ENCODE measurements around the gene WRAP73. TPM values are rescaled to one million over a fixed set of nuclear protein-coding genes. Genes with fewer than 3 reads are reported as not detected.

The WRAP73 gene
- polyA plus RNA-seq, 4 donors: 16.2 to 36.9 (median 29.3) TPM

DNA sequence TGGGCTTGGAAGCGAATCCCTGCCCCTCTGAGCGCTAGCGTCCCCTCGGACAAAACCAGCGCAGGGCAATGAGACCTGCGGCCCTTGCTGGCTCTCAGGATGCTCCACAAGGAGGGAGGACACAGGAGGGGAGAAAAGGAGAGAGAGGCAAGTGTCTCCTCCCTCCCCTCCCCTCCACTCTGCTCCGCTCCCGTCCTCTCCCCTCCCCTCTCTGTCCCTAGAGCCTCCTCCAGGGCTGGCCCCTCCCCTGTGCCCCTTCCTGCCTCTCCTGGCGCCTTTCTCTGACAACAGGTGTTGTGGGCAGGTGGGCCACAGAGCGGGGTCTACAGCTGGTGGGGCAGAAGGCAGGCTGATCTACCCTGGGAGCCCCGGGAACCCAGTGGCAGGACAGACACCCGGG is 37.6 kb upstream of the WRAP73 start:
- no peak for FAIRE-seq
- Histone ChIP-seq H3K9me3 (ENCODE audit: control insufficient read depth in 2 of 2, insufficient read depth in 1 of 2, low read depth in 1 of 2, low read length in 1 of 2) (no peaks in the 10 kb centered on the region), H3K36me3 (ENCODE audit: control insufficient read depth in 3 of 3, insufficient read depth in 2 of 3, low read depth in 1 of 3, low read length in 3 of 3) (no peaks in the 10 kb centered on the region), H3K27me3 (ENCODE audit: control insufficient read depth in 3 of 3, insufficient read depth in 3 of 3, low read length in 3 of 3) (no peaks in the 10 kb centered on the region), H3K4me1 (ENCODE audit: control insufficient read depth in 3 of 3, insufficient read depth in 2 of 3, low read depth in 1 of 3, low read length in 2 of 3) (peaks cover 0 to 3% (median 0%) of the 10 kb centered on the region in 3 donors), H3K4me3 (ENCODE audit: low read depth in 1 of 3, low read length in 3 of 3) (no peak overlapping the region), H3K27ac (ENCODE audit: low read depth in 1 of 3, low read length in 2 of 3) (no peak overlapping the region)
- DNase-seq: no peak
- WGBS, 3 donors: 77 to 84% (median 84%) methylated on average over 10 to 12 of the region's 12 CpGs

DNA sequence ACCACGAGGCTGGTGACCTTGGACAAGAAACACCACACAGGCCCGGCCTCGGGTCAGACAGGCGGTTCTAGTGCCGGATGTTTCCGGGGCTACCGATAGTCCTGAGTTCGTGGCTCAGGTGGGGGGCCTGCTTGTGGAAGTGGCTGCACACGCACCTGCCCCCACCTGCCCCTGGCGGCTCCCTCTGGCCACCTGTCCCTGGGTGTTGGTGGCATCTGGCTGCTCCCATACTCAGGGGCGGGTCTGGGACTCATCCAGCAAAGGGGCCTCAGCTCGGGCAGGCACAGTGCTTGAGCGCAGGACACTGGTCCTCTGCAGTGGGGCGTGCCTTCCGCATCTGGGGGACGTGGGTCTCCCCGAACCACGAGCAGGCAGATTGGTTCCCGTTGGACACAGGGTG is 36.0 kb upstream of the WRAP73 start:
- no peak overlapping the region for H3K4me3 ChIP-seq (ENCODE audit: low read depth in 1 of 3, low read length in 3 of 3)
- H3K9me3 ChIP-seq (ENCODE audit: control insufficient read depth in 2 of 2, insufficient read depth in 1 of 2, low read depth in 1 of 2, low read length in 1 of 2): no peaks in the 10 kb centered on the region
- no peaks in the 10 kb centered on the region for H3K27me3 ChIP-seq (ENCODE audit: control insufficient read depth in 3 of 3, insufficient read depth in 3 of 3, low read length in 3 of 3)
- FAIRE-seq: no peak
- WGBS, 3 donors: 54 to 84% (median 65%) methylated on average over 19 of the region's 19 CpGs
- no peak for DNase-seq
- peaks cover 0 to 3% (median 0%) of the 10 kb centered on the region in 3 donors for H3K4me1 ChIP-seq (ENCODE audit: control insufficient read depth in 3 of 3, insufficient read depth in 2 of 3, low read depth in 1 of 3, low read length in 2 of 3)
- H3K27ac ChIP-seq (ENCODE audit: low read depth in 1 of 3, low read length in 2 of 3): no peak overlapping the region
- no peaks in the 10 kb centered on the region for H3K36me3 ChIP-seq (ENCODE audit: control insufficient read depth in 3 of 3, insufficient read depth in 2 of 3, low read depth in 1 of 3, low read length in 3 of 3)

DNA sequence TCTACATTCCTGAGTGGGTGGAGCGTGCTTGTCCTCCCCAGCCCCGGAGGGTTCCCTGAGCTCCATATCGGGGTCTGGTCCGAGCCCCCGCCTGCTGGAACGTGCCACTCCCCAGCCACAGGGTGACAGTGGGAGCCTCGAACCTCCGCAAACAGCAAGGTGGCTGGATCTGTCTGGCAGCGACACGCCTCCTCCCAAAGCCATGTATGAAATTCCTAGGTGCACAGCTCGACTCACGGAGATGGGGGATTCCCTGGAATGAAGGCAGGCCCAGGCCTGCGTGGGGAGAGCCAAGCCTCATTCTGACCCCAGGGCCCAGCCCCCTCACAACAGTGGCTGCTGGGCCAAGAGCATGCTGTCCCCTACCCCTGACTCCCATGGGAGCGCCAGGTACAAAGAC is 35.3 kb upstream of the WRAP73 start:
- Histone ChIP-seq H3K4me3 (ENCODE audit: low read depth in 1 of 3, low read length in 3 of 3) (no peak overlapping the region), H3K36me3 (ENCODE audit: control insufficient read depth in 3 of 3, insufficient read depth in 2 of 3, low read depth in 1 of 3, low read length in 3 of 3) (no peaks in the 10 kb centered on the region), H3K4me1 (ENCODE audit: control insufficient read depth in 3 of 3, insufficient read depth in 2 of 3, low read depth in 1 of 3, low read length in 2 of 3) (peaks cover 0 to 3% (median 0%) of the 10 kb centered on the region in 3 donors), H3K27me3 (ENCODE audit: control insufficient read depth in 3 of 3, insufficient read depth in 3 of 3, low read length in 3 of 3) (no peaks in the 10 kb centered on the region), H3K9me3 (ENCODE audit: control insufficient read depth in 2 of 2, insufficient read depth in 1 of 2, low read depth in 1 of 2, low read length in 1 of 2) (no peaks in the 10 kb centered on the region), H3K27ac (ENCODE audit: low read depth in 1 of 3, low read length in 2 of 3) (no peak overlapping the region)
- WGBS, 3 donors: 57 to 87% (median 75%) methylated on average over 14 of the region's 14 CpGs
- DNase-seq (no peak), FAIRE-seq (no peak)

DNA sequence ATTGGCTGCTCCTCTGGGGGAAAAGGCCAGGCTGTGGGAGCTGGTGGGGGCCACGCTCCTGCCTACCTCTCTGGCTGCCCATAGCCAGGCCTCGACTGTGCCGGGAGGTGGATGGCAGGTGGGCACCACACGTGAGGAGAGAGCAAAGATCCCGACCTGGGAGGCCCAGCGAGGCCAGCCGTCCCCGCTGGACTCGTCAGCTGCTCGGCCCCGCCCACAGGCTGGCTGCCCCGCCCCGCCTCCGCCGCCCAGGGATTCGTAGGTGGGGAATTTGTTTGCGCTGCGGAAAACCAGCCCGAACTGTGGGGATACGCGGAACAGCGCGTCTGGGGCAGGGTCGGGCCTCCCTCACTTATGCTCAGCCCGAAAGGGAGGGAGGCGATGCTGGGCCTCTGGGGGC is 34.1 kb upstream of the WRAP73 start:
- no peak overlapping the region for H3K4me3 ChIP-seq (ENCODE audit: low read depth in 1 of 3, low read length in 3 of 3)
- DNase-seq (peak; percentile 29 to 60), FAIRE-seq (no peak)
- H3K27me3 ChIP-seq (ENCODE audit: control insufficient read depth in 3 of 3, insufficient read depth in 3 of 3, low read length in 3 of 3): no peaks in the 10 kb centered on the region
- H3K9me3 ChIP-seq (ENCODE audit: control insufficient read depth in 2 of 2, insufficient read depth in 1 of 2, low read depth in 1 of 2, low read length in 1 of 2): no peaks in the 10 kb centered on the region
- H3K27ac ChIP-seq (ENCODE audit: low read depth in 1 of 3, low read length in 2 of 3): no peak overlapping the region
- WGBS, 3 donors: 7 to 19% (median 17%) methylated on average over 24 to 26 of the region's 26 CpGs
- H3K4me1 ChIP-seq (ENCODE audit: control insufficient read depth in 3 of 3, insufficient read depth in 2 of 3, low read depth in 1 of 3, low read length in 2 of 3): peaks cover 0 to 3% (median 0%) of the 10 kb centered on the region in 3 donors
- no peaks in the 10 kb centered on the region for H3K36me3 ChIP-seq (ENCODE audit: control insufficient read depth in 3 of 3, insufficient read depth in 2 of 3, low read depth in 1 of 3, low read length in 3 of 3)

DNA sequence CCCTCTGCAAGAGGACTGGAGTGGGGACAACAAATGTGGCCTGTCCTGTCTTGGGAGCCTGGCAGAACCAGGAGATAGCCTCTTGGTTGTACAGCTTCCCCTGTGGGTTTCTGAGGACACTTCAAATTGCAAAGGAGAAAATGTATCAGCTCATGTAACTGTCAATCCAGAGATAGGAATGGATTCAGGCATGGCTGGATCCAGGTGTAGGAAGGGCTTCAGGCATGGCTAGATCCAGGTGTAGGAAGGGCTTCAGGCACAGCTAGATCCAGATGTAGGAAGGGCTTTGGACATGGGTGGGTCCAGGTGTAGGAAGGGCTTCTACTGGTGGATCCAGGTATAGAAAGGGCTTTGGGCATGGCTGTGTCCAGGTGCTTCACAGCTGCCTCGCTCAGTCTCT is 33.3 kb upstream of the WRAP73 start:
- H3K27ac ChIP-seq (ENCODE audit: low read depth in 1 of 3, low read length in 2 of 3): no peak overlapping the region
- H3K36me3 ChIP-seq (ENCODE audit: control insufficient read depth in 3 of 3, insufficient read depth in 2 of 3, low read depth in 1 of 3, low read length in 3 of 3): no peaks in the 10 kb centered on the region
- H3K9me3 ChIP-seq (ENCODE audit: control insufficient read depth in 2 of 2, insufficient read depth in 1 of 2, low read depth in 1 of 2, low read length in 1 of 2): no peaks in the 10 kb centered on the region
- 94 to 100% (median 95%) methylated on average over 1 of the region's 1 CpG for WGBS, 3 donors
- no peak for DNase-seq
- no peak overlapping the region for H3K4me3 ChIP-seq (ENCODE audit: low read depth in 1 of 3, low read length in 3 of 3)
- H3K27me3 ChIP-seq (ENCODE audit: control insufficient read depth in 3 of 3, insufficient read depth in 3 of 3, low read length in 3 of 3): no peaks in the 10 kb centered on the region
- peaks cover 0 to 3% (median 0%) of the 10 kb centered on the region in 3 donors for H3K4me1 ChIP-seq (ENCODE audit: control insufficient read depth in 3 of 3, insufficient read depth in 2 of 3, low read depth in 1 of 3, low read length in 2 of 3)
- FAIRE-seq: no peak

DNA sequence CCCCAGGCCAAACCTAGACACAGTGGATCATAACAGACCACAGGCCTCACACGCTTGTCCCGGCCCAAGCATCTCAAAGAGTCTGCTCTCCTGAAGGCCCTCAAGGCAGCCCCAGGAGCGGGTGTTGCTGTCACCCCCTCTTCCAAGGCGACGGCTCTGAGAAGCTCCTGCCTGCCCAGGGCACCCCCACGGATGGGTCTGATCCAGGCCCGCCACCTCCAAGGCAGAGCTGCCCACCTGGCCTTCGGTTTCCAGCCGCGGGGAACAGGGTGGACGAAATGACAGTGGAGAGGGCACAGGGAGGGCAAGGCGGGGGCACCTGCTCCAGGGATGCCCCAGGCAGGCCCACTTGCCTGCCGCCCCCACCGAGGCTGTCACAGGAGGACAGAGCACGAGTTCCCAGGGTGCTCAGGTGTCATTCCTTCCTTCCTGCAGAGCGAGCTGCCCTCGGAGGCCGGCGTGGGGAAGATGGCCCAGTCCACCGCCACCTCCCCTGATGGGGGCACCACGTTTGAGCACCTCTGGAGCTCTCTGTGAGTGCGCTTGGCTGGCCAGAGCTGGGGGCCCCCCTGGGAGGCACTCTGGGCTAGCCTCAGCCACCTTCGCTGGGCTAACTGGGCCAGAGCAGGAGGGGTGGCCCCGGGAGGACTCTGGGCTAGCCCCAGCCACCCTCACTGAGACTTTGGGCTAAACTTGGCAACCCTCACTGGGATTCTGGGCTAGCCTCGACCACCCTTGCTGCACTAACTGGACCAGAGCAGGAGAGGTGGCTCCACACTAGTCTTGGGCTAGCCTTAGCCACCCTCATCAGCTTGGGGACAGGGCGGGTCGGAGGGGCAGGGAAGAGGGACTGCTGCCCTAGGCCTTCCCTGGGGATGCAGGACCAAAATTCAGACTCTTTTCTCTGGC is 32.2 kb upstream of the WRAP73 start:
- peaks cover 0 to 3% (median 0%) of the 10 kb centered on the region in 3 donors for H3K4me1 ChIP-seq (ENCODE audit: control insufficient read depth in 3 of 3, insufficient read depth in 2 of 3, low read depth in 1 of 3, low read length in 2 of 3)
- WGBS, 3 donors: 83 to 91% (median 83%) methylated on average over 26 to 27 of the region's 27 CpGs
- no peak overlapping the region for H3K4me3 ChIP-seq (ENCODE audit: low read depth in 1 of 3, low read length in 3 of 3)
- H3K9me3 ChIP-seq (ENCODE audit: control insufficient read depth in 2 of 2, insufficient read depth in 1 of 2, low read depth in 1 of 2, low read length in 1 of 2): no peaks in the 10 kb centered on the region
- no peak for FAIRE-seq
- H3K27me3 ChIP-seq (ENCODE audit: control insufficient read depth in 3 of 3, insufficient read depth in 3 of 3, low read length in 3 of 3): no peaks in the 10 kb centered on the region
- no peak overlapping the region for H3K27ac ChIP-seq (ENCODE audit: low read depth in 1 of 3, low read length in 2 of 3)
- H3K36me3 ChIP-seq (ENCODE audit: control insufficient read depth in 3 of 3, insufficient read depth in 2 of 3, low read depth in 1 of 3, low read length in 3 of 3): no peaks in the 10 kb centered on the region
- DNase-seq: no peak

DNA sequence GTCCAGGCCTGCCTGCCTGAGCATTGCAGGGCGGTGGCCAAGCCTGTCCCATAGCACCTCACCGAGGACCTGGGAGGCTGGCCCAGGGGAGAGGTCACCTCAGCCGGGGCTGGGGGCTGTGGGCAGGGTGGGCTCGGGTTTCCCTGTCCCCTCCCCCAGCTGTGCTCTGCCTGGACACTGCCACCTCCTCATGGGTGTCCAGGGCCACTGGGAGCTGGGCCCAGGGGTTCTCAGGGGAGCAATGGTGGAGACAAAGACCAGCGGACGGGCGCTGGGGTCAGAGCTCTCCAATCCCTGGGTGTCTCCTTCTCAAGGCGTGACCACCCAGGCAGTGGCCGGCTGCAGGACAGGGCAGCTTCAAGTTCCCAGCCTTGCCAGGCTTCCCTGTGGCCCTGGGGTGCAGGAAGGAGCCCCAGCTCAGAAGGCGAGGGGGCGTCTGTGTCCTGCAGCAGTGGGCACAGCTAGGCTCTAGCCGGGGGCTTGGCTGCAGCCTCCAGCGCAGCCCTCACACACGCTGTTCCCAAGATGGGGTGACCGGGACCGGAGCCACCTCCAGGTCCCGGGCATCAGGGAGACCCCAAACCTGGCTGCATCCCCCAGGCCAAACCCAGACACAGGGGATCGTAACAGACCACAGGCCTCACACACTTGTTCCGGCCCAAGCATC is 31.5 kb upstream of the WRAP73 start:
- WGBS, 3 donors: 87 to 94% (median 91%) methylated on average over 17 to 19 of the region's 19 CpGs
- DNase-seq (no peak), FAIRE-seq (no peak)
- H3K4me1 ChIP-seq (ENCODE audit: control insufficient read depth in 3 of 3, insufficient read depth in 2 of 3, low read depth in 1 of 3, low read length in 2 of 3): peaks cover 0 to 3% (median 0%) of the 10 kb centered on the region in 3 donors
- no peak overlapping the region for H3K4me3 ChIP-seq (ENCODE audit: low read depth in 1 of 3, low read length in 3 of 3)
- no peaks in the 10 kb centered on the region for H3K9me3 ChIP-seq (ENCODE audit: control insufficient read depth in 2 of 2, insufficient read depth in 1 of 2, low read depth in 1 of 2, low read length in 1 of 2)
- H3K27me3 ChIP-seq (ENCODE audit: control insufficient read depth in 3 of 3, insufficient read depth in 3 of 3, low read length in 3 of 3): no peaks in the 10 kb centered on the region
- no peaks in the 10 kb centered on the region for H3K36me3 ChIP-seq (ENCODE audit: control insufficient read depth in 3 of 3, insufficient read depth in 2 of 3, low read depth in 1 of 3, low read length in 3 of 3)
- no peak overlapping the region for H3K27ac ChIP-seq (ENCODE audit: low read depth in 1 of 3, low read length in 2 of 3)

DNA sequence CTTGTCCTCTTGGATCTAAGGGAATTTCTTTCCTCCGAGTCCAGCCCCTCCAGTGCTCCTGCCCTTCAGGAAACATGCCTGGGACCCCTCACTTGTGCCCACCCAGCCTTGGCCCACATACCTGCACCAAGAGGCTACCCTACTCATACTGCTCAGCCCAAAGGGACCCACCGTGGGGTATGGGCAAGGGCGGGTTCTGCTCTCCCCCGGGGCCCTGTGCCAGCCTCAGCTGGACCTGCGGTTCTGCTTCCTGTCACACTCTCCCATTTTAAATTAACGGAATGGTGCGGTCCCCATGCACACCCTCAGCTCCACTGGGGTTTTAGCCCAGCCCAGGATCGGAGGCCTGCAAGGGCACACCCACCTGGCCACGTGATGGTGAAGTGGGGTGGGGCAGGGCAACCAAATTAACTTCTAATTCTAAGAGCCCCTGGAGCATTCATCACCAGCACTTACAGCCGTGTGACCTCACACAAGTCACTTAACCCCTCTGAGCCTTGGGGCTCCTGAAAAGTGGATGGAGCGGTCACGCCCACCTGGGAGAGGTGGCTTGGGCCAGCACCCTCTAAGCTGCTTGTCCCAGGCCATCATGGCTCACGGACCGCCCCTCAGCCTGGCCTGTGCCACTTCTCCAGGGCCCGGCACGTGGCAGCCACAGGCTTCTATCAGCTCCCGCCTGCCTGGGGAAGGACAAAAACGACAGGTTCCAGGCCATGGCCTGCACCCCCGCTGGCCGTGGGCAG is 30.8 kb upstream of the WRAP73 start:
- FAIRE-seq (no peak), DNase-seq (no peak)
- 59 to 77% (median 70%) methylated on average over 20 of the region's 20 CpGs for WGBS, 3 donors

More for the DNA sequence above, 30.8 kb upstream of the WRAP73 start:
- Histone ChIP-seq H3K27ac (ENCODE audit: low read depth in 1 of 3, low read length in 2 of 3) (no peak overlapping the region), H3K9me3 (ENCODE audit: control insufficient read depth in 2 of 2, insufficient read depth in 1 of 2, low read depth in 1 of 2, low read length in 1 of 2) (no peaks in the 10 kb centered on the region), H3K27me3 (ENCODE audit: control insufficient read depth in 3 of 3, insufficient read depth in 3 of 3, low read length in 3 of 3) (no peaks in the 10 kb centered on the region), H3K4me1 (ENCODE audit: control insufficient read depth in 3 of 3, insufficient read depth in 2 of 3, low read depth in 1 of 3, low read length in 2 of 3) (peaks cover 0 to 3% (median 0%) of the 10 kb centered on the region in 3 donors), H3K36me3 (ENCODE audit: control insufficient read depth in 3 of 3, insufficient read depth in 2 of 3, low read depth in 1 of 3, low read length in 3 of 3) (no peaks in the 10 kb centered on the region), H3K4me3 (ENCODE audit: low read depth in 1 of 3, low read length in 3 of 3) (no peak overlapping the region)
